K562 (cell line): Measurements from ENCODE around the gene CEP41. TPM values are rescaled to one million over a fixed set of nuclear protein-coding genes. Genes with fewer than 3 reads are reported as not detected.
A peak's percentile ranks its signal among the peaks of the same experiment; 100 is the strongest.

Source experiments
- ATAC-seq: fragments of 200-7000 bp; cut with Tn5 transposase; 3 replicates; pipeline ENCODE4 v1.9.1; 2020; ENCODE audit warnings: moderate library complexity
- BruUV-seq: library from RNA; stranded (reverse); fragments of 400-500 nt; replicated peaks from 2 replicates; lab custom pipeline; 2021; lab: Mats Ljungman, UMichigan
- CTCF ChIA-PET: fragments of 300-600 bp; formaldehyde crosslinking; extraction: SDS; loops from one replicate; lab custom pipeline; 2021; ENCODE audit warnings: low intra/inter-chr PET ratio; lab: Yijun Ruan, JAX
- POLR2A ChIA-PET: fragments of 300-600, 350-650 bp; sonication (Branson Sonifier 250); formaldehyde crosslinking; extraction: SDS; loops from one replicate; lab custom pipeline; 2021; ENCODE audit warnings: antibody characterized with exemption, inconsistent platforms; lab: Yijun Ruan, JAX
- DNase-seq, 4 experiments: peaks; one replicate each; pipeline versions ENCODE4 v3.0.0 to v3.0.0-alpha.2; 2011 to 2018; ENCODE audit warnings: low spot score in 3 of 4, mixed read lengths in 3 of 4; ENCODE audit errors: extremely low read depth in 1 of 4
- FAIRE-seq: peaks from 2 replicates; lab custom pipeline; 2011; peaks lifted over from hg19 to GRCh38; lab: Jason Lieb, UNC
- H2AFZ ChIP-seq: 2 replicates; pipeline ENCODE4 v1.6.0; 2011; ENCODE audit warnings: low read depth, low read length, control low read depth, inconsistent platforms
- H3K27ac ChIP-seq: fragments of 200-600 bp; 3 replicates; pipeline ENCODE4 v1.8.0; 2011; ENCODE audit warnings: low read depth, mild to moderate bottlenecking, control low read depth, inconsistent platforms, low read length, moderate library complexity, mixed read lengths; ENCODE audit errors: extremely low read depth
- H3K27me3 ChIP-seq, 2 experiments: fragments of 300-600 bp in 1 of 2; 2 replicates in 1 of 2; 3 replicates in 1 of 2; pipeline versions ENCODE4 v1.6.0 to v1.8.0; 2011; ENCODE audit warnings: inconsistent platforms in 2 of 2, low read length in 2 of 2, mild to moderate bottlenecking in 1 of 2, mixed read lengths in 1 of 2, moderate library complexity in 1 of 2; ENCODE audit not compliant: control insufficient read depth in 2 of 2, insufficient read depth in 2 of 2
- H3K36me3 ChIP-seq: fragments of 300-600 bp; 3 replicates; pipeline ENCODE4 v1.8.0; 2011; ENCODE audit warnings: mild to moderate bottlenecking, low read length, inconsistent platforms; ENCODE audit not compliant: control insufficient read depth, insufficient read depth
- H3K4me1 ChIP-seq, 2 experiments: fragments of 200-600 bp in 1 of 2; replicated peaks in 1 of 2; 2 replicates in 1 of 2; 3 replicates in 1 of 2; pipeline versions ENCODE4 v1.5.1 to v1.8.0; 2011; ENCODE audit warnings: inconsistent platforms in 2 of 2, low read length in 2 of 2, mild to moderate bottlenecking in 1 of 2, mixed read lengths in 1 of 2, moderate library complexity in 1 of 2; ENCODE audit not compliant: control insufficient read depth in 2 of 2, insufficient read depth in 2 of 2
- H3K4me2 ChIP-seq: 2 replicates; pipeline ENCODE4 v1.6.1; 2011; ENCODE audit warnings: low read length, control low read depth, inconsistent platforms, mixed read lengths; ENCODE audit not compliant: insufficient read depth
- H3K4me3 ChIP-seq: fragments of 200-600 bp; sonication (generic), shearing (Covaris generic); 2 replicates; pipeline ENCODE4 v1.5.1; 2016; ENCODE audit warnings: control low read depth, inconsistent platforms
- H3K79me2 ChIP-seq: fragments of 200-600 bp; 3 replicates; pipeline ENCODE4 v1.8.0; 2011; ENCODE audit warnings: low read length, inconsistent platforms; ENCODE audit not compliant: control insufficient read depth, insufficient read depth
- H3K9ac ChIP-seq, 2 experiments: 2 replicates each; pipeline versions ENCODE4 v1.6.0 to v1.6.1; 2011; ENCODE audit warnings: low read depth in 2 of 2, low read length in 2 of 2, control low read depth in 1 of 2, inconsistent platforms in 1 of 2, mild to moderate bottlenecking in 1 of 2, mixed read lengths in 1 of 2; ENCODE audit not compliant: insufficient read depth in 1 of 2
- H3K9me1 ChIP-seq: one replicate; pipeline ENCODE4 v1.6.0; 2011; ENCODE audit warnings: inconsistent platforms, mild to moderate bottlenecking, low read length, moderate library complexity; ENCODE audit not compliant: control insufficient read depth, insufficient read depth
- H3K9me3 ChIP-seq: replicated peaks from 2 replicates; pipeline ENCODE4 v1.5.1; 2011; ENCODE audit warnings: low read depth, low read length, inconsistent platforms; ENCODE audit not compliant: control insufficient read depth, insufficient read depth
- H4K20me1 ChIP-seq: replicated peaks from 2 replicates; pipeline ENCODE4 v1.6.1; 2011; ENCODE audit warnings: low read length, inconsistent platforms, mixed read lengths; ENCODE audit not compliant: control insufficient read depth, insufficient read depth
- HDAC6 ChIP-seq: IDR thresholded peaks from 2 replicates; pipeline ENCODE4 v1.6.1; 2012; ENCODE audit warnings: low read depth, mild to moderate bottlenecking, control low read depth, inconsistent platforms, low read length, moderate library complexity
- MEIS2 ChIP-seq: fragments of 450-650 bp; IDR thresholded peaks from 2 replicates; pipeline ENCODE4 v1.6.1; 2014; ENCODE audit warnings: mild to moderate bottlenecking; ENCODE audit not compliant: partially characterized antibody
- ZNF592 ChIP-seq: fragments of 450-650 bp; IDR thresholded peaks from 2 replicates; pipeline ENCODE4 v1.6.1; 2017; ENCODE audit warnings: antibody characterized with exemption, mild to moderate bottlenecking
- WGBS: fragments of 100-300 bp; shearing (Covaris generic); methylation state at CpG from one replicate; pipeline ENCODE4 v1.1.6; 2016; ENCODE audit warnings: low coverage, mixed read lengths; ENCODE audit not compliant: insufficient coverage; ENCODE audit errors: missing lambda C conversion rate; 5-methylcytosine and 5-hydroxymethylcytosine counted together
- in situ Hi-C: fragments of 300-500 bp; cut with MboI; formaldehyde crosslinking; loops from 4 replicates; pipeline ENCODE4 v1.15.0; 2018; ENCODE audit warnings: inconsistent platforms, mixed read lengths
- intact Hi-C: fragments of 100-400 bp; cut with micrococcal nuclease; formaldehyde crosslinking; loops from 2 replicates; pipeline ENCODE4 v1.14.2; 2022
- polyA plus RNA-seq, 8 experiments: library from polyadenylated mRNA; depleted of rRNA in 4 of 8; stranded (reverse) in 5 of 8; unstranded in 3 of 8; fragments of >200 nt; fragmentation: Nextera tagmentation in 2 of 8; fragmentation: Illumina TruSeq in 1 of 8; extraction: Ambion mirVana in 2 of 8; extraction: Trizol in 1 of 8; gene quantifications; 2 replicates each; pipeline versions ENCODE4 v1.2.1 to v1.2.3, GENCODE V29; 2011 to 2014; ENCODE audit warnings: inconsistent platforms in 1 of 8, missing spikeins in 1 of 8
- total RNA-seq, 7 experiments: library from RNA; depleted of rRNA in 6 of 7; stranded (reverse); fragments of >200 nt in 6 of 7; fragmentation: Illumina TruSeq in 2 of 7; extraction: Trizol in 2 of 7; gene quantifications; 2 replicates each; pipeline versions ENCODE4 v1.2.1 to v1.2.3, GENCODE V29; 2011 to 2021; ENCODE audit warnings: low replicate concordance in 1 of 7

Gene CEP41
- total and polyA plus RNA-seq, 9 of the 15 experiments (the other 6 are each of a cell fraction or from before 2014, with no cell fraction given), result 1.5 to 15.5 (median 6.4) TPM

- no peak overlapping the region for H3K4me3 ChIP-seq
- no peak overlapping the region for H3K27ac ChIP-seq
- no peak overlapping the region for H2AFZ ChIP-seq
- no peak overlapping the region for H3K9ac ChIP-seq
- H3K4me1 ChIP-seq, result peaks cover 0 to 19% of the 10 kb centered on the region in 2 experiments; a peak in 3 of 5 replicates
- in situ Hi-C loops, result no loop called here
- peaks cover 13 to 42% of the 10 kb centered on the region in 2 experiments; a peak in 4 of 5 replicates for H3K27me3 ChIP-seq
- H3K9me3 ChIP-seq, result peaks cover 8% of the 10 kb centered on the region
- BruUV-seq, result no TSS peak
- H3K36me3 ChIP-seq, result no peaks in the 10 kb centered on the region
- CTCF ChIA-PET, result no interaction called here
- POLR2A ChIA-PET, result interaction anchor here (0.6 to 1.8 kb wide), 3 partner anchors 11 to 271 kb away, joined by 3 read pairs; no protein-coding TSS in a partner anchor
- TF ChIP-seq MEIS2 (peak; percentile 5), HDAC6 (peak; percentile 32; the same call in 1 of the 2 replicates), ZNF592 (no peak)
- H3K4me2 ChIP-seq, result no peak overlapping the region
- 22% methylated on average over 7 of the region's 7 CpGs for WGBS
- DNase-seq (no peak), ATAC-seq (no peak), FAIRE-seq (no peak)
- intact Hi-C loops, result loop anchor here (5.0 to 10.0 kb wide), 4 partner anchors 206 to 416 kb away; partner anchors contain the start of gene KLHDC10
- no peaks in the 10 kb centered on the region for H3K9me1 ChIP-seq
- no peaks in the 10 kb centered on the region for H3K79me2 ChIP-seq
- H4K20me1 ChIP-seq, result no peaks in the 10 kb centered on the region
Observed at GRCh38 chr7:130488392-130489139, 47.8 kb upstream of the CEP41 start.
